ENCODE measurements around the gene CFAP299.

- TF ChIP-seq CTCF (IDR thresholded peaks at IDR 0.05; ENCODE audit: poor library complexity) (no peak), EZH2 (IDR thresholded peaks at IDR 0.05; ENCODE audit: borderline replicate concordance) (no peak)
Measured at GRCh38 chr4:80466618-80467017, 131.1 kb downstream of the CFAP299 start.
